ENCODE measurements around the gene CELA1.
"Not testable (repeated sequence)": the region's sequence is repeated elsewhere in the genome, so short reads cannot be mapped to it uniquely, and the experiment has no call there.

CELA1 gene

GRCh38 chr12:51341251-51342007 lies 5.0 kb downstream of the CELA1 start:
- Mint-ChIP-seq H3K9me3 (ENCODE audit: low read depth) (no peaks in the 10 kb centered on the region), H3K4me1 (ENCODE audit: low read depth) (peaks cover 16% of the 10 kb centered on the region), H3K36me3 (no peaks in the 10 kb centered on the region), H3K4me3 (no peak overlapping the region), H3K27me3 (no peaks in the 10 kb centered on the region), H3K27ac (peak overlapping the region; percentile 17)

GRCh38 chr12:51339750-51340149 lies 6.7 kb downstream of the CELA1 start:
- no peak overlapping the region for H3K27ac Mint-ChIP-seq
- no peaks in the 10 kb centered on the region for H3K9me3 Mint-ChIP-seq (ENCODE audit: low read depth)
- no peak overlapping the region for H3K4me3 Mint-ChIP-seq
- no peaks in the 10 kb centered on the region for H3K27me3 Mint-ChIP-seq
- peaks cover 21% of the 10 kb centered on the region for H3K4me1 Mint-ChIP-seq (ENCODE audit: low read depth)
- peaks cover 2% of the 10 kb centered on the region for H3K36me3 Mint-ChIP-seq

GRCh38 chr12:51337336-51337735 lies 9.1 kb downstream of the CELA1 start:
- peaks cover 20% of the 10 kb centered on the region for H3K4me1 Mint-ChIP-seq (ENCODE audit: low read depth)
- H3K36me3 Mint-ChIP-seq; H3K27ac Mint-ChIP-seq; H3K27me3 Mint-ChIP-seq; H3K9me3 Mint-ChIP-seq (ENCODE audit: low read depth); H3K4me3 Mint-ChIP-seq: not testable (repeated sequence)

GRCh38 chr12:51335931-51336330 lies 10.5 kb downstream of the CELA1 start:
- H3K27me3 Mint-ChIP-seq = no peaks in the 10 kb centered on the region
- peaks cover 2% of the 10 kb centered on the region for H3K36me3 Mint-ChIP-seq
- H3K9me3 Mint-ChIP-seq (ENCODE audit: low read depth) = no peaks in the 10 kb centered on the region
- no peak overlapping the region for H3K27ac Mint-ChIP-seq
- peaks cover 19% of the 10 kb centered on the region for H3K4me1 Mint-ChIP-seq (ENCODE audit: low read depth)
- H3K4me3 Mint-ChIP-seq = no peak overlapping the region

GRCh38 chr12:51334764-51335163 lies 11.7 kb downstream of the CELA1 start:
- no peak overlapping the region for H3K4me3 Mint-ChIP-seq
- no peaks in the 10 kb centered on the region for H3K27me3 Mint-ChIP-seq
- H3K4me1 Mint-ChIP-seq (ENCODE audit: low read depth) = peaks cover 27% of the 10 kb centered on the region
- no peaks in the 10 kb centered on the region for H3K9me3 Mint-ChIP-seq (ENCODE audit: low read depth)
- no peak overlapping the region for H3K27ac Mint-ChIP-seq
- peaks cover 2% of the 10 kb centered on the region for H3K36me3 Mint-ChIP-seq

- Mint-ChIP-seq H3K9me3 (ENCODE audit: low read depth) (no peaks in the 10 kb centered on the region), H3K4me3 (no peak overlapping the region), H3K4me1 (ENCODE audit: low read depth) (peaks cover 38% of the 10 kb centered on the region), H3K27ac (no peak overlapping the region), H3K36me3 (peaks cover 2% of the 10 kb centered on the region), H3K27me3 (no peaks in the 10 kb centered on the region)
These were observed 12.9 kb downstream of the CELA1 start for GRCh38 chr12:51333536-51333935.

- Mint-ChIP-seq H3K9me3 (ENCODE audit: low read depth) (no peaks in the 10 kb centered on the region), H3K27me3 (no peaks in the 10 kb centered on the region), H3K4me1 (ENCODE audit: low read depth) (peaks cover 52% of the 10 kb centered on the region), H3K27ac (peak overlapping the region; percentile 91), H3K4me3 (peak overlapping the region; percentile 31), H3K36me3 (no peaks in the 10 kb centered on the region)
These were observed 16.3 kb downstream of the CELA1 start for GRCh38 chr12:51330186-51330585.

GRCh38 chr12:51329742-51330141 lies 16.7 kb downstream of the CELA1 start:
- Mint-ChIP-seq H3K9me3 (ENCODE audit: low read depth) (no peaks in the 10 kb centered on the region), H3K27me3 (no peaks in the 10 kb centered on the region), H3K36me3 (no peaks in the 10 kb centered on the region), H3K4me1 (ENCODE audit: low read depth) (peaks cover 55% of the 10 kb centered on the region), H3K4me3 (peak overlapping the region; percentile 31), H3K27ac (peak overlapping the region; percentile 91)

GRCh38 chr12:51328587-51328986 lies 17.9 kb downstream of the CELA1 start:
- Mint-ChIP-seq H3K27ac (peak overlapping the region; percentile 81), H3K4me1 (ENCODE audit: low read depth) (peaks cover 62% of the 10 kb centered on the region), H3K36me3 (no peaks in the 10 kb centered on the region), H3K4me3 (no peak overlapping the region), H3K9me3 (ENCODE audit: low read depth) (no peaks in the 10 kb centered on the region), H3K27me3 (no peaks in the 10 kb centered on the region)

GRCh38 chr12:51326698-51327439 lies 19.6 kb downstream of the CELA1 start:
- H3K4me3 Mint-ChIP-seq = peak overlapping the region; percentile 62
- peaks cover 76% of the 10 kb centered on the region for H3K4me1 Mint-ChIP-seq (ENCODE audit: low read depth)
- no peaks in the 10 kb centered on the region for H3K36me3 Mint-ChIP-seq
- H3K9me3 Mint-ChIP-seq (ENCODE audit: low read depth) = no peaks in the 10 kb centered on the region
- H3K27me3 Mint-ChIP-seq = no peaks in the 10 kb centered on the region
- H3K27ac Mint-ChIP-seq = peak overlapping the region; percentile 92

- Mint-ChIP-seq H3K27me3 (no peaks in the 10 kb centered on the region), H3K4me1 (ENCODE audit: low read depth) (peaks cover 79% of the 10 kb centered on the region), H3K9me3 (ENCODE audit: low read depth) (no peaks in the 10 kb centered on the region), H3K27ac (peak overlapping the region; percentile 90), H3K4me3 (peak overlapping the region; percentile 67), H3K36me3 (peaks cover 3% of the 10 kb centered on the region)
These were observed 21.5 kb downstream of the CELA1 start for GRCh38 chr12:51324953-51325352.

- H3K27me3 Mint-ChIP-seq = no peaks in the 10 kb centered on the region
- no peaks in the 10 kb centered on the region for H3K9me3 Mint-ChIP-seq (ENCODE audit: low read depth)
- peak within 1 kb of the TSS; percentile 94 for H3K27ac Mint-ChIP-seq
- H3K36me3 Mint-ChIP-seq = peaks cover 3% of the 10 kb centered on the region
- H3K4me3 Mint-ChIP-seq = peak within 1 kb of the TSS; percentile 93
- peaks cover 79% of the 10 kb centered on the region for H3K4me1 Mint-ChIP-seq (ENCODE audit: low read depth)
These were observed 22.2 kb downstream of the CELA1 start, which contains the start of gene BIN2 for GRCh38 chr12:51323966-51324895. Gene BIN2, minus strand, starts transcription at chr12:51324174. Its CDS starts 72 bp downstream, at chr12:51324102.

- Mint-ChIP-seq H3K27ac (peak overlapping the region; percentile 94), H3K36me3 (peaks cover 3% of the 10 kb centered on the region), H3K9me3 (ENCODE audit: low read depth) (no peaks in the 10 kb centered on the region), H3K27me3 (no peaks in the 10 kb centered on the region), H3K4me1 (ENCODE audit: low read depth) (peaks cover 80% of the 10 kb centered on the region), H3K4me3 (peak overlapping the region; percentile 93)
These were observed 23.0 kb downstream of the CELA1 start for GRCh38 chr12:51323317-51323960.

- no peaks in the 10 kb centered on the region for H3K9me3 Mint-ChIP-seq (ENCODE audit: low read depth)
- peaks cover 79% of the 10 kb centered on the region for H3K4me1 Mint-ChIP-seq (ENCODE audit: low read depth)
- no peaks in the 10 kb centered on the region for H3K27me3 Mint-ChIP-seq
- H3K4me3 Mint-ChIP-seq = peak overlapping the region; percentile 93
- H3K36me3 Mint-ChIP-seq = peaks cover 3% of the 10 kb centered on the region
- peak overlapping the region; percentile 94 for H3K27ac Mint-ChIP-seq
These were observed 24.0 kb downstream of the CELA1 start for GRCh38 chr12:51322452-51322851.
